ENCODE results near the gene OSBPL7. TPM values are rescaled to one million over a fixed set of nuclear protein-coding genes. Genes with fewer than 3 reads are reported as not detected.

Gene OSBPL7
- total and polyA plus RNA-seq, 2 donors (not counting 3 experiments of a cell fraction or from before 2014, with no cell fraction given) = 16.2 to 29.1 TPM

GRCh38 chr17:47792457-47792856, 29.1 kb downstream of the OSBPL7 start:
- Histone ChIP-seq H3K27ac (ENCODE audit: insufficient read depth, low read depth, low read length) (no peak overlapping the region), H3K9ac (replicated peaks; ENCODE audit: extremely low read depth, insufficient read depth, low read length) (no peak overlapping the region), H4K20me1 (replicated peaks; ENCODE audit: control insufficient read depth, extremely low read depth, insufficient read depth, low read length) (no peaks in the 10 kb centered on the region), H3K79me2 (ENCODE audit: control insufficient read depth, insufficient read depth, low read length) (no peaks in the 10 kb centered on the region), H3K4me3 (replicated peaks in 1 of 3; ENCODE audit: insufficient read depth in 1 of 3, low read depth in 1 of 3, low read length in 3 of 3) (no peak overlapping the region), H3K4me2 (ENCODE audit: insufficient read depth, low read length) (no peak overlapping the region), H3K9me3 (replicated peaks; ENCODE audit: control insufficient read depth, insufficient read depth, low read length) (no peaks in the 10 kb centered on the region), H3K27me3 (ENCODE audit: control insufficient read depth in 2 of 2, insufficient read depth in 2 of 2, low read length in 2 of 2) (peaks cover 26 to 60% of the 10 kb centered on the region in 2 experiments), H3K4me1 (ENCODE audit: control insufficient read depth, extremely low read depth, insufficient read depth, low read length) (peaks cover 5% of the 10 kb centered on the region), H2AFZ (ENCODE audit: low read depth, low read length) (no peak overlapping the region), H3K36me3 (ENCODE audit: control insufficient read depth in 2 of 2, extremely low read depth in 1 of 2, insufficient read depth in 2 of 2, low read length in 2 of 2) (no peaks in the 10 kb centered on the region), H3K9me1 (replicated peaks; ENCODE audit: control insufficient read depth, extremely low read depth, insufficient read depth, low read length) (no peaks in the 10 kb centered on the region)
- DNase-seq (ENCODE audit: low read depth, low spot score) (no peak), FAIRE-seq (no peak)
- POLR2A ChIA-PET = no interaction called here
- intact Hi-C loops (cut with micrococcal nuclease) (no loop called here), dilution Hi-C loops (cut with MboI; ENCODE audit: extremely low pct_ligation_motif_present, low sequenced_read_pairs) (no loop called here)
- BruUV-seq (replicated peaks) = no TSS peak
- CTCF ChIA-PET = interaction anchor here (0.7 kb wide), 1 partner anchor 14 kb away, joined by 3 read pairs; no protein-coding TSS in a partner anchor
- TF ChIP-seq CTCF (IDR thresholded peaks at IDR 0.05; ENCODE audit: extremely low read depth in 1 of 2, insufficient read depth in 1 of 2, low read depth in 1 of 2, low read length in 2 of 2) (no peak), MYC (IDR thresholded peaks at IDR 0.05; ENCODE audit: low read depth, low read length) (no peak), POLR2AphosphoS5 (IDR thresholded peaks at IDR 0.05; ENCODE audit: insufficient read depth, low read depth, low read length) (no peak), MAX (IDR thresholded peaks at IDR 0.05; ENCODE audit: insufficient read depth, insufficient read length) (no peak)

GRCh38 chr17:47791025-47791424, 30.6 kb downstream of the OSBPL7 start:
- ChIA-PET CTCF (no interaction called here), POLR2A (no interaction called here)
- no peak for FAIRE-seq
- peaks cover 26 to 61% of the 10 kb centered on the region in 2 experiments for H3K27me3 ChIP-seq (ENCODE audit: control insufficient read depth in 2 of 2, insufficient read depth in 2 of 2, low read length in 2 of 2)
- H3K36me3 ChIP-seq (ENCODE audit: control insufficient read depth in 2 of 2, extremely low read depth in 1 of 2, insufficient read depth in 2 of 2, low read length in 2 of 2) = no peaks in the 10 kb centered on the region
- BruUV-seq (replicated peaks) = no TSS peak
- H3K9me3 ChIP-seq (replicated peaks; ENCODE audit: control insufficient read depth, insufficient read depth, low read length) = no peaks in the 10 kb centered on the region
- dilution Hi-C loops (cut with MboI; ENCODE audit: extremely low pct_ligation_motif_present, low sequenced_read_pairs) = no loop called here
- DNase-seq (ENCODE audit: low read depth, low spot score) = no peak
- H3K9me1 ChIP-seq (replicated peaks; ENCODE audit: control insufficient read depth, extremely low read depth, insufficient read depth, low read length) = no peaks in the 10 kb centered on the region
- no peak overlapping the region for H3K9ac ChIP-seq (replicated peaks; ENCODE audit: extremely low read depth, insufficient read depth, low read length)
- no peak overlapping the region for H3K4me2 ChIP-seq (ENCODE audit: insufficient read depth, low read length)
- intact Hi-C loops (cut with micrococcal nuclease) = no loop called here
- H3K4me3 ChIP-seq (replicated peaks in 1 of 3; ENCODE audit: insufficient read depth in 1 of 3, low read depth in 1 of 3, low read length in 3 of 3) = no peak overlapping the region
- no peaks in the 10 kb centered on the region for H3K79me2 ChIP-seq (ENCODE audit: control insufficient read depth, insufficient read depth, low read length)
- H3K27ac ChIP-seq (ENCODE audit: insufficient read depth, low read depth, low read length) = no peak overlapping the region
- H3K4me1 ChIP-seq (ENCODE audit: control insufficient read depth, extremely low read depth, insufficient read depth, low read length) = peaks cover 5% of the 10 kb centered on the region
- no peak overlapping the region for H2AFZ ChIP-seq (ENCODE audit: low read depth, low read length)
- TF ChIP-seq CTCF (IDR thresholded peaks at IDR 0.05; ENCODE audit: extremely low read depth in 1 of 2, insufficient read depth in 1 of 2, low read depth in 1 of 2, low read length in 2 of 2) = no peak
- TF ChIP-seq POLR2AphosphoS5 (IDR thresholded peaks at IDR 0.05; ENCODE audit: insufficient read depth, low read depth, low read length) = no peak
- TF ChIP-seq GATA2 (IDR thresholded peaks at IDR 0.05; ENCODE audit: insufficient read depth, insufficient read length, low read depth, low read length) = no peak
- no peak for TF ChIP-seq MAX (IDR thresholded peaks at IDR 0.05; ENCODE audit: insufficient read depth, insufficient read length)
- TF ChIP-seq JUN (IDR thresholded peaks at IDR 0.05; ENCODE audit: borderline replicate concordance, insufficient read depth, insufficient read length, low read depth) = no peak
- no peak for TF ChIP-seq MYC (IDR thresholded peaks at IDR 0.05; ENCODE audit: low read depth, low read length)
- no peak for TF ChIP-seq FOS (IDR thresholded peaks at IDR 0.05; ENCODE audit: borderline replicate concordance, insufficient read depth, low read length)
- TF ChIP-seq EZH2 (IDR thresholded peaks at IDR 0.05; ENCODE audit: borderline replicate concordance, low read depth, low read length, severe bottlenecking) = no peak
- no peaks in the 10 kb centered on the region for H4K20me1 ChIP-seq (replicated peaks; ENCODE audit: control insufficient read depth, extremely low read depth, insufficient read depth, low read length)
